Colon (tissue), 2 donors: ENCODE results near the gene CCDC188.

Experiments
- FAIRE-seq: peaks from 2 replicates; lab custom pipeline; 2012; peaks lifted over from hg19 to GRCh38; lab: Jason Lieb, UNC
- donor health status: control.
- donor health status: control.

The CCDC188 gene

GRCh38 chr22:20116951-20117632 lies 33.8 kb downstream of the CCDC188 start, which contains the start of gene TRMT2A:
TSS of gene TRMT2A (minus strand) at chr22:20117226. CDS start at chr22:20116906, 320 bp downstream.
- FAIRE-seq, result no peak

GRCh38 chr22:20116376-20116950 lies 34.4 kb downstream of the CCDC188 start:
- FAIRE-seq, result no peak

GRCh38 chr22:20115691-20116375 lies 35.0 kb downstream of the CCDC188 start, which contains the start of gene RANBP1:
TSS of gene RANBP1 (plus strand) at chr22:20116104. CDS start at chr22:20116185, 81 bp downstream.
- no peak for FAIRE-seq

GRCh38 chr22:20114506-20115475 lies 36.1 kb downstream of the CCDC188 start:
- FAIRE-seq, result no peak

- FAIRE-seq, result no peak
Observed at GRCh38 chr22:20113551-20114310, 37.1 kb downstream of the CCDC188 start.

- FAIRE-seq, result no peak
Observed at GRCh38 chr22:20112623-20113511, 38.0 kb downstream of the CCDC188 start.

- no peak for FAIRE-seq
Observed at GRCh38 chr22:20111689-20112622, 38.9 kb downstream of the CCDC188 start.

GRCh38 chr22:20111045-20111688 lies 39.7 kb downstream of the CCDC188 start:
- no peak for FAIRE-seq

GRCh38 chr22:20110359-20110985 lies 40.4 kb downstream of the CCDC188 start:
- FAIRE-seq, result no peak

GRCh38 chr22:20109411-20110358 lies 41.2 kb downstream of the CCDC188 start:
- FAIRE-seq, result no peak

- no peak for FAIRE-seq
Observed at GRCh38 chr22:20108757-20109230, 42.1 kb downstream of the CCDC188 start.

- FAIRE-seq, result no peak
Observed at GRCh38 chr22:20107951-20108756, 42.7 kb downstream of the CCDC188 start.

GRCh38 chr22:20107471-20107901 lies 43.4 kb downstream of the CCDC188 start:
- FAIRE-seq, result no peak

GRCh38 chr22:20106849-20107237 lies 44.0 kb downstream of the CCDC188 start:
- FAIRE-seq, result no peak

GRCh38 chr22:20106205-20106848 lies 44.5 kb downstream of the CCDC188 start:
- FAIRE-seq, result no peak
